ENCODE data around the gene GMNC.

DNA sequence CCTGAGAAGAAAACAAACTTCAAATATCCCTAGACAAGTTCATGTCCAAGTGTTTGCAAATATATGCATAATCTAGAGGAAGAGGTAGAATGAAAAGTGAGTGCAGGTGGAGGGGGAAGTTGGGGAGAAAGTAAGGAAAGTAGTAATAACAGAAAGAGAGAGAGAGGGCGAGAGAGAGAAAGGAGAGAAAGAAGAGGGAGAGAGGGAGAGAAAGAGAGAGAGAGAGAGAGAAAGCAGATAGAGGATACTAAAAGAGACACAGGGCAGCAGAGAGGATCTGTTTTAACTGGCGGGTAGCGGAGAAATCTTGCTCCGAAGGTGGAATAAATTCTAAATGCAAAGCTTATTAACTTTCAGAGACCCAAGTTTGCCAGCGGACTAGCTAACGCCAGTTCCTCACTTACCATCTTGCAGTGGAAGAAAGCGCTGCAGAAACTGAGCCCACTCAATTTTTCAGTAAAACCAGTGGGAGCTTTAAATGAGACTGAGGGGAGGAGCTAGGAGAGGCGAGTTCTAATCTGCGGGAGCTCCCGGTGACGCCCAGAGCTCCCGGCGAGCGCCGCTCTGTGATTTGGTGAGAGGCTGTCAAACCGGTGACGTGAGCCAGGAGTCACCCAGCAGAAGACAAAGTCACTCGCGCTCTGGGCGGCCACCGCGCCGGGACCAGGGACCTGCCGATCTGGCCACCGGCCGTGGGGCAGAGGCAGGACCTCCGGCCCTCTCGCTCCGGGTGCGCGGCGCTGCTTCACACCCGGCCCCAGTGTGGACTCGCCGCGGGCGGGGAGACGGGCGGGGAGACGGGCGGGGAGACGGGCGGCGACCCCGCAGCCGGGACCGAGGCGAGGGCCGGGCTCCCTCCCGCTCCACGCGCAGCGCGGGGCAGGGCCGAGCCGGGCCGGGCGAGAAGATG is at the start of gene GMNC:
- TF ChIP-seq, protein P1, sequence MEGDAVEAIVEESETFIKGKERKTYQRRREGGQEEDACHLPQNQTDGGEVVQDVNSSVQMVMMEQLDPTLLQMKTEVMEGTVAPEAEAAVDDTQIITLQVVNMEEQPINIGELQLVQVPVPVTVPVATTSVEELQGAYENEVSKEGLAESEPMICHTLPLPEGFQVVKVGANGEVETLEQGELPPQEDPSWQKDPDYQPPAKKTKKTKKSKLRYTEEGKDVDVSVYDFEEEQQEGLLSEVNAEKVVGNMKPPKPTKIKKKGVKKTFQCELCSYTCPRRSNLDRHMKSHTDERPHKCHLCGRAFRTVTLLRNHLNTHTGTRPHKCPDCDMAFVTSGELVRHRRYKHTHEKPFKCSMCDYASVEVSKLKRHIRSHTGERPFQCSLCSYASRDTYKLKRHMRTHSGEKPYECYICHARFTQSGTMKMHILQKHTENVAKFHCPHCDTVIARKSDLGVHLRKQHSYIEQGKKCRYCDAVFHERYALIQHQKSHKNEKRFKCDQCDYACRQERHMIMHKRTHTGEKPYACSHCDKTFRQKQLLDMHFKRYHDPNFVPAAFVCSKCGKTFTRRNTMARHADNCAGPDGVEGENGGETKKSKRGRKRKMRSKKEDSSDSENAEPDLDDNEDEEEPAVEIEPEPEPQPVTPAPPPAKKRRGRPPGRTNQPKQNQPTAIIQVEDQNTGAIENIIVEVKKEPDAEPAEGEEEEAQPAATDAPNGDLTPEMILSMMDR (IDR thresholded peaks at IDR 0.05): no peak
- TF ChIP-seq POLR2A (IDR thresholded peaks at IDR 0.05): no peak
